K562 (cell line): Measurements from ENCODE around the gene NPC1. TPM values are rescaled to one million over a fixed set of nuclear protein-coding genes. Genes with fewer than 3 reads are reported as not detected.

Source experiments
- ATF7 ChIP-seq: fragments of 450-650 bp; IDR thresholded peaks from 2 replicates; pipeline ENCODE4 v1.7.1; 2014; ENCODE audit warnings: mild to moderate bottlenecking, moderate library complexity
- BRCA1 ChIP-seq, 2 experiments: fragments of 450-650 bp in 1 of 2; sonication (generic) in 1 of 2; formaldehyde crosslinking in 1 of 2; IDR thresholded peaks; 2 replicates each; pipeline versions ENCODE4 v1.5.0 to v1.6.1; 2017 to 2020; ENCODE audit warnings: mild to moderate bottlenecking in 1 of 2, missing genetic modification reagents in 1 of 2
- EGR1 ChIP-seq: fragments of 450-650 bp; conservative IDR thresholded peaks from 2 replicates; pipeline ENCODE4 v1.6.1; 2017; ENCODE audit warnings: mild to moderate bottlenecking
- JUNB ChIP-seq: fragments of 450-650 bp; formaldehyde crosslinking; conservative IDR thresholded peaks from 2 replicates; pipeline ENCODE4 v1.4.0; 2020; ENCODE audit warnings: mild to moderate bottlenecking
- MTA2 ChIP-seq: fragments of 450-650 bp; IDR thresholded peaks from 2 replicates; pipeline ENCODE4 v1.6.1; 2016; ENCODE audit warnings: low read depth
- NELFE ChIP-seq: IDR thresholded peaks from 2 replicates; pipeline ENCODE4 v1.6.1; 2011; ENCODE audit warnings: mild to moderate bottlenecking; ENCODE audit not compliant: insufficient read depth, insufficient read length
- NFIC ChIP-seq: fragments of 450-650 bp; IDR thresholded peaks from 2 replicates; pipeline ENCODE4 v1.6.1; 2017; ENCODE audit warnings: mild to moderate bottlenecking, inconsistent platforms
- TAL1 ChIP-seq: fragments of 450-650 bp; IDR thresholded peaks from 2 replicates; pipeline ENCODE4 v1.6.1; 2016; ENCODE audit warnings: mild to moderate bottlenecking
- XRCC4 ChIP-seq: IDR thresholded peaks from one replicate; pipeline ENCODE4 v1.6.1; 2011; ENCODE audit not compliant: insufficient read depth, insufficient read length; ENCODE audit errors: extremely low read depth
- ZFP1 ChIP-seq: fragments of 450-650 bp; formaldehyde crosslinking; IDR thresholded peaks from 2 replicates; pipeline ENCODE4 v1.4.0; 2020; ENCODE audit warnings: mild to moderate bottlenecking, mixed read lengths
- ZNF134 ChIP-seq: fragments of 250-450 bp; sonication (Bioruptor Pico); conservative IDR thresholded peaks from 2 replicates; pipeline ENCODE4 v1.4.0; 2020
- ZNF143 ChIP-seq: sonication (generic); formaldehyde crosslinking; IDR thresholded peaks from 2 replicates; pipeline ENCODE4 v1.9.0; 2022; ENCODE audit warnings: mild to moderate bottlenecking, missing genetic modification reagents
- ZNF174 ChIP-seq: fragments of 250-450 bp; sonication (Bioruptor Pico); IDR thresholded peaks from 2 replicates; pipeline ENCODE4 v1.4.0; 2020; ENCODE audit warnings: mild to moderate bottlenecking
- ZNF24 ChIP-seq: fragments of 450-650 bp; IDR thresholded peaks from 2 replicates; pipeline ENCODE4 v1.6.1; 2016
- ZNF436 ChIP-seq: fragments of 250-450, 450-650 bp; sonication (Bioruptor Pico); formaldehyde crosslinking; IDR thresholded peaks from 2 replicates; pipeline ENCODE4 v1.7.0; 2020; ENCODE audit warnings: mild to moderate bottlenecking
- polyA plus RNA-seq, 8 experiments: library from polyadenylated mRNA; depleted of rRNA in 4 of 8; stranded (reverse) in 5 of 8; unstranded in 3 of 8; fragments of >200 nt; fragmentation: Nextera tagmentation in 2 of 8; fragmentation: Illumina TruSeq in 1 of 8; extraction: Ambion mirVana in 2 of 8; extraction: Trizol in 1 of 8; gene quantifications; 2 replicates each; pipeline versions ENCODE4 v1.2.1 to v1.2.3, GENCODE V29; 2011 to 2014; ENCODE audit warnings: inconsistent platforms in 1 of 8, missing spikeins in 1 of 8
- total RNA-seq, 7 experiments: library from RNA; depleted of rRNA in 6 of 7; stranded (reverse); fragments of >200 nt in 6 of 7; fragmentation: Illumina TruSeq in 2 of 7; extraction: Trizol in 2 of 7; gene quantifications; 2 replicates each; pipeline versions ENCODE4 v1.2.1 to v1.2.3, GENCODE V29; 2011 to 2021; ENCODE audit warnings: low replicate concordance in 1 of 7
- TF ChIP-seq, protein P1 (sequence below): fragments of 200-400 bp; formaldehyde crosslinking; IDR thresholded peaks from 2 replicates; pipeline ENCODE4 v1.6.1; 2017; ENCODE audit warnings: mild to moderate bottlenecking, low read depth, low read length, moderate library complexity
- TF ChIP-seq, protein P2 (sequence below): fragments of 450-650 bp; IDR thresholded peaks from 2 replicates; pipeline ENCODE4 v1.6.1; 2016; ENCODE audit warnings: mild to moderate bottlenecking
- TF ChIP-seq, protein P3 (sequence below): sonication (generic); formaldehyde crosslinking; IDR thresholded peaks from 2 replicates; pipeline ENCODE4 v1.8.0; 2023; ENCODE audit warnings: mild to moderate bottlenecking, missing genetic modification reagents
- TF ChIP-seq, protein P4 (sequence below): fragments of 250-450 bp; sonication (Bioruptor Pico); IDR thresholded peaks from 2 replicates; pipeline ENCODE4 v1.5.0; 2022; ENCODE audit warnings: mild to moderate bottlenecking

The NPC1 gene
- total and polyA plus RNA-seq, 9 of the 15 experiments (the other 6 are each of a cell fraction or from before 2014, with no cell fraction given) = 17.1 to 45.9 (median 27.6) TPM

DNA sequence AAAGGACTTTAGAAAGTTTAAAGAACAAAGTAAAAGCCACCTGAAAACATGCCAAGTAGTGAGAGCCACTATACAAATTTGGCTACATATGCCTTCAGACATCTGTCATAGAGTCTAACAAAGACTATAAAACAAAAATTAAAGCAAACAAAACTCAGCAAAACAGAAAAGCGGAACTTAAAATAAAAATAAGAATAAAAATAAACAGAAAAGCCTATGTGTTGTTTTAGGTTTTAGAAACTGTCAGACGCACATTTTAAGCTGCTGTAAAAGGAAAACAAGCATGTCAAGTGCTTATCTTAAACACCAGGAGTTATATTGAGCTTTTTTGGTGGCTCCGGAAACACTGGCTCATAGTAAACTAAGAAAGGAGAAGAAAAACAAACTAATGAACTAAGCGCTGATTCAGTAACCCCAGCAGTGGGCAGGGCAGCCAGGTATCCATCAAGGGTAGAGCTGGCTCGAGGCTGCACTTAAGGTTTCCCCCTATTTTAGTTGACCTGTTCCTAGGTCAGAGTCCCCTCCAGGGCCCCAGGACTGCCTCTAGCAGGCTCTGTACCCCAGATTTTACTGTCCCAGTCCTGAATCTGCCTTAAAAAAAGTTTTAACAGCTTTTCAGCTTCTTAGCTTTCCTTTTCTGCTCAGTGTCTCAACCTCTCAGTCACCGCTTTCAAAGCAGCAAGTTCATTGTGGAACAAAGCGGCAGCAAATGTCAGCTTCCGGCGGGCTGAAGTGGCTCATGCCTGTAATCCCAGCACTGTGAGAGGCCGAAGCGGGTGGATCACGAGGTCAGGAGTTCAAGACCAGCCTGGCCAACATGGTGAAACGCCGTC lies 98.4 kb downstream of the NPC1 start (continued):
- TF ChIP-seq, protein P1, sequence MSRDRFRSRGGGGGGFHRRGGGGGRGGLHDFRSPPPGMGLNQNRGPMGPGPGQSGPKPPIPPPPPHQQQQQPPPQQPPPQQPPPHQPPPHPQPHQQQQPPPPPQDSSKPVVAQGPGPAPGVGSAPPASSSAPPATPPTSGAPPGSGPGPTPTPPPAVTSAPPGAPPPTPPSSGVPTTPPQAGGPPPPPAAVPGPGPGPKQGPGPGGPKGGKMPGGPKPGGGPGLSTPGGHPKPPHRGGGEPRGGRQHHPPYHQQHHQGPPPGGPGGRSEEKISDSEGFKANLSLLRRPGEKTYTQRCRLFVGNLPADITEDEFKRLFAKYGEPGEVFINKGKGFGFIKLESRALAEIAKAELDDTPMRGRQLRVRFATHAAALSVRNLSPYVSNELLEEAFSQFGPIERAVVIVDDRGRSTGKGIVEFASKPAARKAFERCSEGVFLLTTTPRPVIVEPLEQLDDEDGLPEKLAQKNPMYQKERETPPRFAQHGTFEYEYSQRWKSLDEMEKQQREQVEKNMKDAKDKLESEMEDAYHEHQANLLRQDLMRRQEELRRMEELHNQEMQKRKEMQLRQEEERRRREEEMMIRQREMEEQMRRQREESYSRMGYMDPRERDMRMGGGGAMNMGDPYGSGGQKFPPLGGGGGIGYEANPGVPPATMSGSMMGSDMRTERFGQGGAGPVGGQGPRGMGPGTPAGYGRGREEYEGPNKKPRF = no peak
- TF ChIP-seq NFIC (peak; percentile 45; the same call in 1 of the 2 replicates), ZNF24 (peak; percentile 7; the same call in 1 of the 2 replicates), EGR1 (no peak), ZNF143 (CRISPR knock-in tag) (no peak), ZNF134 (no peak), ZNF436 (CRISPR knock-in tag) (no peak), MTA2 (peak; percentile 69), TAL1 (peak; percentile 78), BRCA1 (IDR thresholded peaks at IDR 0.05) (no peak), BRCA1 (CRISPR knock-in tag; IDR thresholded peaks at IDR 0.05) (no peak), JUNB (CRISPR knock-in tag) (no peak; the same call in 1 of the 2 replicates), ATF7 (no peak), XRCC4 (no peak), ZNF174 (CRISPR knock-in tag) (no peak), ZFP1 (CRISPR knock-in tag) (no peak), NELFE (no peak)
- TF ChIP-seq, protein P2, sequence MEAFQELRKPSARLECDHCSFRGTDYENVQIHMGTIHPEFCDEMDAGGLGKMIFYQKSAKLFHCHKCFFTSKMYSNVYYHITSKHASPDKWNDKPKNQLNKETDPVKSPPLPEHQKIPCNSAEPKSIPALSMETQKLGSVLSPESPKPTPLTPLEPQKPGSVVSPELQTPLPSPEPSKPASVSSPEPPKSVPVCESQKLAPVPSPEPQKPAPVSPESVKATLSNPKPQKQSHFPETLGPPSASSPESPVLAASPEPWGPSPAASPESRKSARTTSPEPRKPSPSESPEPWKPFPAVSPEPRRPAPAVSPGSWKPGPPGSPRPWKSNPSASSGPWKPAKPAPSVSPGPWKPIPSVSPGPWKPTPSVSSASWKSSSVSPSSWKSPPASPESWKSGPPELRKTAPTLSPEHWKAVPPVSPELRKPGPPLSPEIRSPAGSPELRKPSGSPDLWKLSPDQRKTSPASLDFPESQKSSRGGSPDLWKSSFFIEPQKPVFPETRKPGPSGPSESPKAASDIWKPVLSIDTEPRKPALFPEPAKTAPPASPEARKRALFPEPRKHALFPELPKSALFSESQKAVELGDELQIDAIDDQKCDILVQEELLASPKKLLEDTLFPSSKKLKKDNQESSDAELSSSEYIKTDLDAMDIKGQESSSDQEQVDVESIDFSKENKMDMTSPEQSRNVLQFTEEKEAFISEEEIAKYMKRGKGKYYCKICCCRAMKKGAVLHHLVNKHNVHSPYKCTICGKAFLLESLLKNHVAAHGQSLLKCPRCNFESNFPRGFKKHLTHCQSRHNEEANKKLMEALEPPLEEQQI = no peak
- TF ChIP-seq, protein P3, sequence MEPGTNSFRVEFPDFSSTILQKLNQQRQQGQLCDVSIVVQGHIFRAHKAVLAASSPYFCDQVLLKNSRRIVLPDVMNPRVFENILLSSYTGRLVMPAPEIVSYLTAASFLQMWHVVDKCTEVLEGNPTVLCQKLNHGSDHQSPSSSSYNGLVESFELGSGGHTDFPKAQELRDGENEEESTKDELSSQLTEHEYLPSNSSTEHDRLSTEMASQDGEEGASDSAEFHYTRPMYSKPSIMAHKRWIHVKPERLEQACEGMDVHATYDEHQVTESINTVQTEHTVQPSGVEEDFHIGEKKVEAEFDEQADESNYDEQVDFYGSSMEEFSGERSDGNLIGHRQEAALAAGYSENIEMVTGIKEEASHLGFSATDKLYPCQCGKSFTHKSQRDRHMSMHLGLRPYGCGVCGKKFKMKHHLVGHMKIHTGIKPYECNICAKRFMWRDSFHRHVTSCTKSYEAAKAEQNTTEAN (CRISPR knock-in tag) = no peak
- TF ChIP-seq, protein P4, sequence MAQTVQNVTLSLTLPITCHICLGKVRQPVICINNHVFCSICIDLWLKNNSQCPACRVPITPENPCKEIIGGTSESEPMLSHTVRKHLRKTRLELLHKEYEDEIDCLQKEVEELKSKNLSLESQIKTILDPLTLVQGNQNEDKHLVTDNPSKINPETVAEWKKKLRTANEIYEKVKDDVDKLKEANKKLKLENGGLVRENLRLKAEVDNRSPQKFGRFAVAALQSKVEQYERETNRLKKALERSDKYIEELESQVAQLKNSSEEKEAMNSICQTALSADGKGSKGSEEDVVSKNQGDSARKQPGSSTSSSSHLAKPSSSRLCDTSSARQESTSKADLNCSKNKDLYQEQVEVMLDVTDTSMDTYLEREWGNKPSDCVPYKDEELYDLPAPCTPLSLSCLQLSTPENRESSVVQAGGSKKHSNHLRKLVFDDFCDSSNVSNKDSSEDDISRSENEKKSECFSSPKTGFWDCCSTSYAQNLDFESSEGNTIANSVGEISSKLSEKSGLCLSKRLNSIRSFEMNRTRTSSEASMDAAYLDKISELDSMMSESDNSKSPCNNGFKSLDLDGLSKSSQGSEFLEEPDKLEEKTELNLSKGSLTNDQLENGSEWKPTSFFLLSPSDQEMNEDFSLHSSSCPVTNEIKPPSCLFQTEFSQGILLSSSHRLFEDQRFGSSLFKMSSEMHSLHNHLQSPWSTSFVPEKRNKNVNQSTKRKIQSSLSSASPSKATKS (CRISPR knock-in tag) = no peak
